ENCODE measurements around the gene DRC7.
"Not testable (repeated sequence)": the region's sequence is repeated elsewhere in the genome, so short reads cannot be mapped to it uniquely, and the experiment has no call there.

The DRC7 gene

DNA sequence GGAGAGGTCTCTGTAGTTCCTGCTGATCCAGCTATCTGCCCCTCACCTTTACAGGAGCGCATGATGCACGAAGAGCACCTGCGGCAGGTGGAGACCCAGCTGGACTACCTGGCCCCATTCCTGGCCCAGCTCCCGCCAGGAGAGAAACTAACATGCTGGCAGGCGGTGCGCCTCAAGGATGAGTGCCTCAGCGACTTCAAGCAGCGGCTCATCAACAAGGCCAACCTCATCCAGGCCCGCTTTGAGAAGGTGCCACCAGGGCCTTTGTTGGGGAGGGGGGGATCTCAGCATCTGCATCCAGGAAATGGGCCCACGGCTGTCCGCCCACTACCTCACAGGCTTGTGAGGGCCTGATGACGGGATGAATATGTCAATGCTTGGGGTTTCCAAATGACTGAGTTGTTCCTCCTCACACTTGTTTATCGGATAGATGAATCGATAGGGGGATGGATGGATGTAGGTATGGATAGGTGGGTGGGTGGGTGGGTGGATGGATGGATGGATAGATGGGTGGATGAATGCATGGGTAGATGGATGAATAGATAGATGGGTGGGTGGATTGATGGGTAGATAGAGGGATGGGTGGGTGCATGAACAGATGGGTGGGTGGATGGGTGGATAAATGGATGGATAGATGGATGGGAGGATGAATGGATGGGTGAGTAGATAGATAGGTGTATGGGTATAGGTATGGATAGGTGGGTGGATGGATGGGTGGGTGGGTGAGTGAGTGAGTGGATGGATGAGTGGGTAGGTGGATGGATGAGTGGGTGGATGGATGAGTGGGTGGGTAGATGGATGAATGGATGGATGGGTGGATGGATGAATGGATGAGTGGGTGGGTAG, 34.0 kb downstream of the DRC7 start:
- no peak overlapping the region for H3K27ac ChIP-seq
- TF ChIP-seq, protein P1, sequence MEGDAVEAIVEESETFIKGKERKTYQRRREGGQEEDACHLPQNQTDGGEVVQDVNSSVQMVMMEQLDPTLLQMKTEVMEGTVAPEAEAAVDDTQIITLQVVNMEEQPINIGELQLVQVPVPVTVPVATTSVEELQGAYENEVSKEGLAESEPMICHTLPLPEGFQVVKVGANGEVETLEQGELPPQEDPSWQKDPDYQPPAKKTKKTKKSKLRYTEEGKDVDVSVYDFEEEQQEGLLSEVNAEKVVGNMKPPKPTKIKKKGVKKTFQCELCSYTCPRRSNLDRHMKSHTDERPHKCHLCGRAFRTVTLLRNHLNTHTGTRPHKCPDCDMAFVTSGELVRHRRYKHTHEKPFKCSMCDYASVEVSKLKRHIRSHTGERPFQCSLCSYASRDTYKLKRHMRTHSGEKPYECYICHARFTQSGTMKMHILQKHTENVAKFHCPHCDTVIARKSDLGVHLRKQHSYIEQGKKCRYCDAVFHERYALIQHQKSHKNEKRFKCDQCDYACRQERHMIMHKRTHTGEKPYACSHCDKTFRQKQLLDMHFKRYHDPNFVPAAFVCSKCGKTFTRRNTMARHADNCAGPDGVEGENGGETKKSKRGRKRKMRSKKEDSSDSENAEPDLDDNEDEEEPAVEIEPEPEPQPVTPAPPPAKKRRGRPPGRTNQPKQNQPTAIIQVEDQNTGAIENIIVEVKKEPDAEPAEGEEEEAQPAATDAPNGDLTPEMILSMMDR (IDR thresholded peaks at IDR 0.05), result no peak
- no peak for TF ChIP-seq ZFX (IDR thresholded peaks at IDR 0.05; ENCODE audit: borderline replicate concordance)

GRCh38 chr16:57729182-57729484, 34.5 kb downstream of the DRC7 start:
- no peak overlapping the region for H3K27ac ChIP-seq
- TF ChIP-seq, protein P1 (IDR thresholded peaks at IDR 0.05), result no peak
- no peak for TF ChIP-seq ZFX (IDR thresholded peaks at IDR 0.05; ENCODE audit: borderline replicate concordance)

GRCh38 chr16:57729852-57730251, 35.2 kb downstream of the DRC7 start:
- not testable (repeated sequence) for H3K27ac ChIP-seq

DNA sequence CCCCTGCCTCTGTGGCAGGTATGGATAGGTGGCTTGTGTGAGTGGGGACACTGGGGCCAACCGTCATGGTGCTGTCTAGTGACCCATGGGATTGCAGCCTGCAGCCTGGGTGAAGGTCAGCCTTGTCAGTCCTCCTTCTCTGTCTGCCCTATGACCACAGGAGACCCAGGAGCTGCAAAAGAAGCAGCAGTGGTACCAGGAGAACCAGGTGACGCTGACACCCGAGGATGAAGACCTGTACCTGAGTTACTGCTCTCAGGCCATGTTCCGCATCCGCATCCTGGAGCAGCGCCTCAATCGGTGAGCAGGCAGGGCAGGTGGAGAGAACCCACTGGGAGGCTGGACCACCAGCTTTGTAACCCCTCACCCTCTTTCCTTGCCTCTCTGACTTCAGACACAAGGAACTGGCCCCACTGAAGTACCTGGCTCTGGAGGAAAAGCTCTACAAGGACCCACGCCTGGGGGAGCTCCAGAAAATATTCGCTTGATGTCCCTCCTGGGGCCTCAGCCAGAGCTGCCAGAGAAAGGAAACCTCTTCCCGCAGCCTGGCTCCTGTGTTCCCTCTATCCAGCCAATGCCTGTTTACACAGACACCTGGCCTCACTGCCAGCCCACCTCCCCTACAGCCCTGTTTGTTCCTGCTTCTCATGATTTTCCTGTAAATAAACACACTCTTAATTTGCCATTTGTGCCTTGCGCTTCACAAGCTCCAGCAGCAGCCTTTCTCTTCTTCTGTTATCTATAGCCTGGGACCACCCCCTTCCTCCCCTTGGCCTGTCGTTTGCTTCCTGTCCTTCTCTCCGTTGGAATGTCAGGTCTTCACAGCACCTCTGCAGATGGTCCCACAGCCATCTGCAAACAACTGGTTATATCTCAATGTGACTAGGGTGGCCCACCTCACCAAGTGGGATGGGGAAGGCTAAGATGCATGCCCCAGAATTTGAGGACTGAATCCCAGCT, 36.4 kb downstream of the DRC7 start:
- H3K27ac ChIP-seq, result no peak overlapping the region
- TF ChIP-seq ZFX (IDR thresholded peaks at IDR 0.05; ENCODE audit: borderline replicate concordance), result no peak
- TF ChIP-seq, protein P1 (IDR thresholded peaks at IDR 0.05), result no peak

GRCh38 chr16:57732037-57732436, 37.4 kb downstream of the DRC7 start:
- no peak overlapping the region for H3K27ac ChIP-seq
- TF ChIP-seq, protein P1 (IDR thresholded peaks at IDR 0.05), result no peak
- no peak for TF ChIP-seq ZFX (IDR thresholded peaks at IDR 0.05; ENCODE audit: borderline replicate concordance)

DNA sequence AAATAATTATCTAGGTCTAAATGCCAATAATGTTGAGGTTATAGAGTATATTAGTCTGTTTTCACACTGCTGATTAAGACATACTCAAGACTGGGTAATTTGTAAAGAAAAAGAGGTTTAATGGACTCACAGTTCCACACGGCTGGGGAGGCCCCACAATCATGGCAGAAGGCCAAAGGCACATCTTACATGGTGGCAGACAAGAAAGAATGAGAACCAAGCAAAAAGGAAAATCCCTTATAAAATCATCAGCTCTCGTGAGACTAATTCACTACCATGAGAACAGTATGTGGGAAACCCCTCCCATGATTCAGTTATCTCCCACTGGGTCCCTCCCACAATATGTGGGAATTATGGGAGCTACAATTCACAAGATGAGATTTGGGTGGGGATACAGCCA, 38.1 kb downstream of the DRC7 start:
- no peak overlapping the region for H3K27ac ChIP-seq
- TF ChIP-seq, protein P1 (IDR thresholded peaks at IDR 0.05), result no peak

- no peak for TF ChIP-seq ZFX (IDR thresholded peaks at IDR 0.05; ENCODE audit: borderline replicate concordance)
- TF ChIP-seq, protein P1 (IDR thresholded peaks at IDR 0.05), result no peak
Observed at GRCh38 chr16:57734308-57734924, 39.8 kb downstream of the DRC7 start.

More at GRCh38 chr16:57734308-57734924, 39.8 kb downstream of the DRC7 start:
- H3K27ac ChIP-seq, result peak overlapping the region; percentile 79

All from 22Rv1 (cell line).